ENCODE measurements around the gene SLC51A. TPM values are rescaled to one million over a fixed set of nuclear protein-coding genes. Genes with fewer than 3 reads are reported as not detected.

Gene SLC51A
- total and polyA plus RNA-seq, 9 of the 15 experiments (the other 6 are each of a cell fraction or from before 2014, with no cell fraction given), result 0.35 to 0.38 TPM; not detected in 7

GRCh38 chr3:196207833-196208607 lies 8.3 kb upstream of the SLC51A start (continued):
- TF ChIP-seq AFF4 (CRISPR knock-in tag; IDR thresholded peaks at IDR 0.05) (0 out of 2 replicates have a peak, but pooled peaks have one; percentile 61), TAF7 (tag; IDR thresholded peaks at IDR 0.05) (peak; percentile 17; the same call in 1 of the 2 replicates), MAX (CRISPR knock-in tag; IDR thresholded peaks at IDR 0.05) (peak; percentile 82), RB1 (IDR thresholded peaks at IDR 0.05; ENCODE audit: low read depth) (no peak), MTA1 (IDR thresholded peaks at IDR 0.05; ENCODE audit: borderline replicate concordance) (peak; percentile 38; the same call in 1 of the 2 replicates), ARID2 (IDR thresholded peaks at IDR 0.05) (0 out of 2 replicates have a peak, but pooled peaks have one; percentile 16), ZNF586 (CRISPR knock-in tag; conservative IDR thresholded peaks at IDR 0.05) (no peak), ZNF316 (IDR thresholded peaks at IDR 0.05) (no peak), MNT (conservative IDR thresholded peaks at IDR 0.05) (peak; percentile 87 to 90), SMARCA5 (IDR thresholded peaks at IDR 0.05) (peak; percentile 88), TAF1 (IDR thresholded peaks at IDR 0.05; ENCODE audit: control insufficient read depth, extremely low read depth, insufficient read depth, low read length, severe bottlenecking) (peak; percentile 11), ZNF778 (CRISPR knock-in tag; IDR thresholded peaks at IDR 0.05) (no peak), BCLAF1 (IDR thresholded peaks at IDR 0.05; ENCODE audit: borderline replicate concordance in 1 of 2, control insufficient read depth in 1 of 2, low read depth in 2 of 2, low read length in 1 of 2) (no peak), CGGBP1 (CRISPR knock-in tag; IDR thresholded peaks at IDR 0.05) (no peak), BCOR (IDR thresholded peaks at IDR 0.05) (peak; percentile 53), USF2 (CRISPR knock-in tag; IDR thresholded peaks at IDR 0.05) (peak; percentile 73), EGR1 (conservative IDR thresholded peaks at IDR 0.05) (peak; percentile 90), SMARCC2 (IDR thresholded peaks at IDR 0.05; ENCODE audit: low read depth) (no peak)

Measured in K562 (cell line).